ENCODE results near the gene HNRNPUL1. TPM values are rescaled to one million over a fixed set of nuclear protein-coding genes. Genes with fewer than 3 reads are reported as not detected.
A peak's percentile ranks its signal among the peaks of the same experiment; 100 is the strongest.

The HNRNPUL1 gene
- polyA plus RNA-seq, 1 donor (not counting 4 experiments of a cell fraction or from before 2014, with no cell fraction given), result 48.3 TPM

GRCh38 chr19:41328157-41328841 lies 64.1 kb downstream of the HNRNPUL1 start:
- H3K9ac ChIP-seq (ENCODE audit: control insufficient read depth, extremely low read depth, insufficient read depth, low read length), result peak overlapping the region; percentile 74
- peak overlapping the region; percentile 72 for H3K27ac ChIP-seq (ENCODE audit: control insufficient read depth, insufficient read depth, low read length)
- peaks cover 2% of the 10 kb centered on the region for H3K79me2 ChIP-seq (ENCODE audit: control insufficient read depth, insufficient read depth, low read length)
- dilution Hi-C loops (cut with MboI; ENCODE audit: extremely low pct_ligation_motif_present, low sequenced_read_pairs), result no loop called here
- peak overlapping the region; percentile 72 for H3K4me2 ChIP-seq (ENCODE audit: control insufficient read depth, extremely low read depth, insufficient read depth, low read depth, low read length)
- no peak for FAIRE-seq
- H3K4me3 ChIP-seq (ENCODE audit: control insufficient read depth in 2 of 3, extremely low read depth in 1 of 3, insufficient read depth in 2 of 3, low read depth in 1 of 3, low read length in 3 of 3), result no peak overlapping the region
- H3K4me1 ChIP-seq (ENCODE audit: control insufficient read depth, extremely low read depth, insufficient read depth, low read length), result peaks cover 27% of the 10 kb centered on the region
- H3K9me1 ChIP-seq (ENCODE audit: control insufficient read depth, extremely low read depth, insufficient read depth, low read length), result no peaks in the 10 kb centered on the region
- no peak overlapping the region for H2AFZ ChIP-seq (ENCODE audit: control insufficient read depth, low read length)
- H3K36me3 ChIP-seq (ENCODE audit: control insufficient read depth in 2 of 2, extremely low read depth in 1 of 2, insufficient read depth in 2 of 2, low read length in 2 of 2), result peaks cover 12% of the 10 kb centered on the region in 2 experiments
- H4K20me1 ChIP-seq (ENCODE audit: control insufficient read depth, extremely low read depth, insufficient read depth, low read length), result peaks cover 3% of the 10 kb centered on the region
- no peaks in the 10 kb centered on the region for H3K27me3 ChIP-seq (ENCODE audit: control insufficient read depth, extremely low read depth, insufficient read depth, low read length)
- DNase-seq (ENCODE audit: low read depth, low spot score), result no peak
- TF ChIP-seq EZH2 (IDR thresholded peaks at IDR 0.05; ENCODE audit: low read length) (no peak), CTCF (optimal IDR thresholded peaks at IDR 0.05 in 1 of 3, IDR thresholded peaks at IDR 0.05 in 1 of 3, conservative IDR thresholded peaks at IDR 0.05 in 1 of 3; ENCODE audit: extremely low read depth in 1 of 3, insufficient read depth in 2 of 3, low read length in 3 of 3) (no peak)
- no peaks in the 10 kb centered on the region for H3K9me3 ChIP-seq (ENCODE audit: control insufficient read depth, low read depth, low read length)

GRCh38 chr19:41328842-41329225 lies 64.7 kb downstream of the HNRNPUL1 start:
- Histone ChIP-seq H2AFZ (ENCODE audit: control insufficient read depth, low read length) (no peak overlapping the region), H3K4me1 (ENCODE audit: control insufficient read depth, extremely low read depth, insufficient read depth, low read length) (peaks cover 27% of the 10 kb centered on the region)

More at GRCh38 chr19:41328842-41329225, 64.7 kb downstream of the HNRNPUL1 start:
- DNase-seq (ENCODE audit: low read depth, low spot score), result no peak
- Histone ChIP-seq H3K36me3 (ENCODE audit: control insufficient read depth in 2 of 2, extremely low read depth in 1 of 2, insufficient read depth in 2 of 2, low read length in 2 of 2) (peaks cover 12% of the 10 kb centered on the region in 2 experiments), H3K9me3 (ENCODE audit: control insufficient read depth, low read depth, low read length) (no peaks in the 10 kb centered on the region), H3K9ac (ENCODE audit: control insufficient read depth, extremely low read depth, insufficient read depth, low read length) (peak overlapping the region; percentile 74), H3K79me2 (ENCODE audit: control insufficient read depth, insufficient read depth, low read length) (peaks cover 2% of the 10 kb centered on the region), H3K27me3 (ENCODE audit: control insufficient read depth, extremely low read depth, insufficient read depth, low read length) (no peaks in the 10 kb centered on the region), H4K20me1 (ENCODE audit: control insufficient read depth, extremely low read depth, insufficient read depth, low read length) (peaks cover 3% of the 10 kb centered on the region), H3K4me2 (ENCODE audit: control insufficient read depth, extremely low read depth, insufficient read depth, low read depth, low read length) (peak overlapping the region; percentile 72), H3K9me1 (ENCODE audit: control insufficient read depth, extremely low read depth, insufficient read depth, low read length) (no peaks in the 10 kb centered on the region), H3K4me3 (ENCODE audit: control insufficient read depth in 2 of 3, extremely low read depth in 1 of 3, insufficient read depth in 2 of 3, low read depth in 1 of 3, low read length in 3 of 3) (no peak overlapping the region), H3K27ac (ENCODE audit: control insufficient read depth, insufficient read depth, low read length) (peak overlapping the region; percentile 72)
- TF ChIP-seq EZH2 (IDR thresholded peaks at IDR 0.05; ENCODE audit: low read length) (no peak), CTCF (optimal IDR thresholded peaks at IDR 0.05 in 1 of 3, IDR thresholded peaks at IDR 0.05 in 1 of 3, conservative IDR thresholded peaks at IDR 0.05 in 1 of 3; ENCODE audit: extremely low read depth in 1 of 3, insufficient read depth in 2 of 3, low read length in 3 of 3) (no peak)
- dilution Hi-C loops (cut with MboI; ENCODE audit: extremely low pct_ligation_motif_present, low sequenced_read_pairs), result no loop called here
- no peak for FAIRE-seq
